ENCODE measurements around the gene ATAD1.
"Not testable (repeated sequence)": the region's sequence is repeated elsewhere in the genome, so short reads cannot be mapped to it uniquely, and the experiment has no call there.

The ATAD1 gene

GRCh38 chr10:87846023-87846422 lies 28.0 kb upstream of the ATAD1 start:
- DNase-seq (ENCODE audit: low spot score): no peak

GRCh38 chr10:87845624-87845998 lies 27.6 kb upstream of the ATAD1 start:
- DNase-seq (ENCODE audit: low spot score): no peak

GRCh38 chr10:87844837-87845623 lies 27.0 kb upstream of the ATAD1 start:
- no peak for DNase-seq (ENCODE audit: low spot score)

- DNase-seq (ENCODE audit: low spot score): no peak
Measured at GRCh38 chr10:87843714-87844113, 25.7 kb upstream of the ATAD1 start.

- no peak for DNase-seq (ENCODE audit: low spot score)
Measured at GRCh38 chr10:87842776-87843497, 24.9 kb upstream of the ATAD1 start.

GRCh38 chr10:87842220-87842641 lies 24.2 kb upstream of the ATAD1 start:
- no peak for DNase-seq (ENCODE audit: low spot score)

- DNase-seq (ENCODE audit: low spot score): no peak
Measured at GRCh38 chr10:87841186-87841585, 23.2 kb upstream of the ATAD1 start.

- DNase-seq (ENCODE audit: low spot score): no peak
Measured at GRCh38 chr10:87838650-87839049, 20.6 kb upstream of the ATAD1 start.

- no peak for DNase-seq (ENCODE audit: low spot score)
Measured at GRCh38 chr10:87837445-87837844, 19.4 kb upstream of the ATAD1 start.

GRCh38 chr10:87836098-87836497 lies 18.1 kb upstream of the ATAD1 start:
- no peak for DNase-seq (ENCODE audit: low spot score)

- no peak for DNase-seq (ENCODE audit: low spot score)
Measured at GRCh38 chr10:87829986-87830729, 12.1 kb upstream of the ATAD1 start.

- not testable (repeated sequence) for DNase-seq (ENCODE audit: low spot score)
Measured at GRCh38 chr10:87829051-87829450, 11.0 kb upstream of the ATAD1 start.

GRCh38 chr10:87827681-87828080 lies 9.7 kb upstream of the ATAD1 start:
- DNase-seq (ENCODE audit: low spot score): no peak

- DNase-seq (ENCODE audit: low spot score): no peak
Measured at GRCh38 chr10:87826653-87827052, 8.6 kb upstream of the ATAD1 start.

- no peak for DNase-seq (ENCODE audit: low spot score)
Measured at GRCh38 chr10:87819289-87819585, 1.2 kb upstream of the ATAD1 start.

GRCh38 chr10:87818505-87819288 lies 671 bp upstream of the ATAD1 start:
- no peak for DNase-seq (ENCODE audit: low spot score)

- peak; percentile 31 for DNase-seq (ENCODE audit: low spot score)
Measured at GRCh38 chr10:87816898-87817608, 973 bp downstream of the ATAD1 start.

GRCh38 chr10:87816163-87816897 lies 1.7 kb downstream of the ATAD1 start:
- DNase-seq (ENCODE audit: low spot score): no peak

GRCh38 chr10:87804939-87805569 lies 13.0 kb downstream of the ATAD1 start:
- DNase-seq (ENCODE audit: low spot score): no peak

- no peak for DNase-seq (ENCODE audit: low spot score)
Measured at GRCh38 chr10:87803831-87804230, 14.2 kb downstream of the ATAD1 start.

Data from hematopoietic multipotent progenitor cell treated with erythropoietin and hydrocortisone succinate and interleukin-3 and kit ligand, for 17 days (in vitro differentiated cells).